MV-4-11 (cell line): Measurements from ENCODE around the gene OMG.
"Not testable (repeated sequence)": the region's sequence is repeated elsewhere in the genome, so short reads cannot be mapped to it uniquely, and the experiment has no call there.

Experiments used
- DNase-seq: peaks from one replicate; lab custom pipeline; 2025; lab: John Stamatoyannopoulos, UW

Gene OMG, protein sequence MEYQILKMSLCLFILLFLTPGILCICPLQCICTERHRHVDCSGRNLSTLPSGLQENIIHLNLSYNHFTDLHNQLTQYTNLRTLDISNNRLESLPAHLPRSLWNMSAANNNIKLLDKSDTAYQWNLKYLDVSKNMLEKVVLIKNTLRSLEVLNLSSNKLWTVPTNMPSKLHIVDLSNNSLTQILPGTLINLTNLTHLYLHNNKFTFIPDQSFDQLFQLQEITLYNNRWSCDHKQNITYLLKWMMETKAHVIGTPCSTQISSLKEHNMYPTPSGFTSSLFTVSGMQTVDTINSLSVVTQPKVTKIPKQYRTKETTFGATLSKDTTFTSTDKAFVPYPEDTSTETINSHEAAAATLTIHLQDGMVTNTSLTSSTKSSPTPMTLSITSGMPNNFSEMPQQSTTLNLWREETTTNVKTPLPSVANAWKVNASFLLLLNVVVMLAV

DNA sequence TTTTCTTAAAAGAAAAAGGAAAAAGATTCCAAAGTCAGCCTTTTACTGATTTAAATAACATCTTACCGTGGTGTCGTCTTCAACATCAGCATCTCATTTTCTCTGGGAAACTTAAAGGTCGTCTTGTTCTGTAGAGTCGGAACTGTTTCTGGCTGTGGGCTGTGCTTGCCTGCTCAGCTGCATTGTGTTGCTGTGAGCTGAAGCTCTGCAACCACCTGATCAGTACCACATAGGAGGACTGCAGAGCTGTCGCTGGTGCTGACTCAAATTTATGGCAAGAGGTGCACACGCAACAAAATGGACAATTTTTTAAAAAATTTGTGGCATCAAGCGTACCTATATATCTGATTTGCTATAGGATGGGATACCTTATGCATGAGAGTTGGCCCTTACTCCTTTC, at the start of gene OMG:
OMG (minus strand) TSS at position 150 of the 400 bp plus-strand sequence. CDS start 908 bp downstream, outside the sequence.
- DNase-seq, result no peak

DNA sequence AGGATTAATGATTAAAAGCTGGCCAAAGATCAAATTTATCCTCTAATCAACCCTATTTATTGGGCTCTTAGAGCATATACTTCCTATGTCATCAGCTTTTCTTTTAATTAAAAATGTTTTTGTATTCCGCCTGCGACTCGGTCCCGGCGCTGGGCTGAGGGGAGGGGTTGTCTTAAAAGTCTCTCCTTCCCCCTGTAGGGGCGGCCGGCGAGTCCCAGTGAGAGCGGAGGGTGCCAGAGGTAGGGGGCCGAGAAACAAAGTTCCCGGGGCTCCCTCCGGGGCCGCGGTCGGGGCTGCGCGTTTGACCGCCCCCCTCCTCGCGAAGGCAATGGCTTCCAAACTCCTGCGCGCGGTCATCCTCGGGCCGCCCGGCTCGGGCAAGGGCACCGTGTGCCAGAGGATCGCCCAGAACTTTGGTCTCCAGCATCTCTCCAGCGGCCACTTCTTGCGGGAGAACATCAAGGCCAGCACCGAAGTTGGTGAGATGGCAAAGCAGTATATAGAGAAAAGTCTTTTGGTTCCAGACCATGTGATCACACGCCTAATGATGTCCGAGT, 48.2 kb upstream of the OMG start:
- not testable (repeated sequence) for DNase-seq

DNA sequence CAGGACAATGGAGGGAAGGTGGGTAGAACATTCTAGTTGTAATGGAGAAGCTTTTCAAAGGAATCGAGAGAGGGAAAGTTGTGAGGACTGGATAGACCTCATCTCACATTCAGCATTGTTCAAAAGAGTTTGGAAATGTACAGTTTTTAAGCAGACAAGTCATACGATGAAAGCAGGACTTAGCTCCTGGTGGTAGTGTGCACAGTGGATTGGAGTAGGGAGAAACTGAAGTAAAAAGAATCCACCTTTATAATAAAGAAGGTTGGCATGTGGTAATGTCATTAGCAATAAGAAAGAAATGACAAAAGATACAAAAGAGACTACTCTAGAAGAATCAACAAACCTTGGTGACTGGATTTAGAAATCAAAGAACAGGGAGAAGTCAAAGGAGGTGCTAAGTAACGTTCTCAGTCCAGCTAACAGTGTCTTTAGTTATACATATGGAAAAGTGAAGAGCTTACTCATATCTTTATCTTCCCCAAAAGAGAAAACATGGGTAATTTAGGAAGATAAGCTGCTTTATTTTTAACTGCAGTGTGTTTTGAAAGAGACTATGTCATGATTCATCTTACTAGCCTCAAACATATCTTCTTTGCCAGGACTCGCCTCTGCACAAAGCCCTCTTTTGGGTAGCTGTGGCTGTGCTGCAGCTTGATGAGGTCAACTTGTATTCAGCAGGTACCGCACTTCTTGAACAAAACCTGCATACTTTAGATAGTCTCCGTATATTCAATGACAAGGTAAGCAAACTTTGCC, 43.0 kb upstream of the OMG start:
- peak; percentile 80 for DNase-seq

DNA sequence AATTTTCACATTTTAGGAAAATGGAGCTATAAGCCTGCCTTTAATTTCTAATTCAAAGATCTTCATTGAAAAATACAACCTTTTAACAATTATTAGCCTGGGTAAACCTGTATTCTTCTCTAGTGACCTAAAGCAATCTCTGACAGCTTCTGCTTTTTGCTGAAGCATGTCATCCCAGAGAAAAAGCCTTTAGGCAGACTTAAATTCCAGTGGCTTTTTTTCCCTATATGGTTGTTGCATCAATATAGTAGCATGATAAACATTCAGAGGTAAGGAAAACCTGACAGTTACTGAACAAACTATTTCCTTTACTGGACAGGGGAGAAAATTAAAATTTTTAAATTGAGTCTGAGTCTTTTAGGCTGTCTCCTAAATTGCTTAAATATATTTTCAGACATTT, 32.2 kb upstream of the OMG start:
- DNase-seq, result no peak

DNA sequence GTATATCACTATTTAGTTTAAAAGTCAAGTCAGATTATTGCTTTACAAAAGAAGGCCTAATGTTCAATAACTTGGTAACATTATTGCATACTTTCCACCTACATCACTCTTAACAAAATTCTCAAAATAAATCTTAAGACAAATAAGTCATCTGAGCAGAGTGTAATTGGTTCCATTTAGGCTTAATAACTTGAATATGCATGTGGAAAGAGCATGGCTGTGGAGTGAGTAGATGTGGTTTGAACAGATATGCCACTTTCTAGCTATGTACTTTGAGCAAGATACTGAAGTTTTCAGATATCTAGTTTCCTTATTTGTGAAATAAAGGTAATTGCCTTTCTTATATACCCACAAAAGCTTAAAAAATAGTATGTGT, 31.1 kb upstream of the OMG start:
- no peak for DNase-seq

DNA sequence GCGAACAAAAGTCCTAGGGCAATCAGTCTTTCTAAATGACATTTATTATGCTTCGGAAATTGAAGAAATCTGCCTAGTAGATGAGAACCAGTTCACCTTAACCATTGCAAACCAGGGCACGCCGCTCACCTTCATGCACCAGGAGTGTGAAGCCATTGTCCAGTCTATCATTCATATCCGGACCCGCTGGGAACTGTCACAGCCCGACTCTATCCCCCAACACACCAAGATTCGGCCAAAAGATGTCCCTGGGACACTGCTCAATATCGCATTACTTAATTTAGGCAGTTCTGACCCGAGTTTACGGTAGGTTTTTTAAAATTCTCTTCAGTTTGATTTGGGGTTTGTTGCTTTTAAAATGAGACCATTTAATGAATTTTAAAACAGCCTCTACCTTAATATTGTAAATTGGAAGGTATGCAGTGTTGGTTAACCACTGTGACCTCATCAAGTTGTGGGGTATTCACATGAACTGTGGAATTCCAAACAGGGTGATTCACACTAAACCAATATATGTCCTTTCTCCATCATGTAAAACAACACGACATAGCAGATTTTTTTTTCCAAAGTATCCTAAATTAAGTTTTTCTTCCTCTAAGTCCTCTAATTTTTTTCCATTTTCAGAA, 30.6 kb upstream of the OMG start:
- DNase-seq, result no peak

DNA sequence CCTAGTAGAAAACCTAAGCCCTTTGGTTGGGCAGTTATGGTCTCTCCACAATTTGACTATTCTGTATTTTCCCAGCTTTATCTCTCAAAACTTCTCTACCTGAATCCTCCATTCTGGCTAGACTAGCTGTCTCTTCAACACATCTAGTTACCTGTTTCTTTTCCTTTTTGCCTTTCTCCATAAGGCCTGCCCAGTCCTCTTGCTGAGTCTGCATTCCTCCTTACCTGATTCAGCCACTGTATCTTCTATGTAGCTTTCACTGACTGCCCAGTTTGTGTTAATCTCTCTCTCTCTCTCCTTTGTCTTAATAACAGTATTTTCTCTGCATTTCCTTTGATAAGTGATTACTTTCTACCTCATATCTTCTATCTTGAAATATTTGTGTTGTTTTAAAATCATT, 26.5 kb upstream of the OMG start:
- DNase-seq, result no peak

DNA sequence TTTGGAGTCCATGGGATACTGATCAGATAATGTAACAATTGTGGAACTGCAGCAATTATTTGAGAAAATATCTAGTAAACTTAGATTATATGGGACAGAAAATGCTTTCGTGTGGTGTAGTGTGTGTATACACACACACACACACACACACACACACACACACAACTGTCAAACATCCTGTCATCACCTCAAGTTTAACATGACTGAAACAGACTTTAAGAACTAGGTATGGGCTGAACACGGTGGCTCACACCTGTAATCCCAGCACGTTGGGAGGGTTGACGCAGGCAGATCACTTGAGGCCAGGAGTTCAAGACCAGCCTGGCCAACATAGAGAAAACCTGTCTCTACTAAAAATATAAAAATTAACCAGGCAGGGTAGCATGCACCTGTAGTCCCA, 24.9 kb upstream of the OMG start:
- no peak for DNase-seq

DNA sequence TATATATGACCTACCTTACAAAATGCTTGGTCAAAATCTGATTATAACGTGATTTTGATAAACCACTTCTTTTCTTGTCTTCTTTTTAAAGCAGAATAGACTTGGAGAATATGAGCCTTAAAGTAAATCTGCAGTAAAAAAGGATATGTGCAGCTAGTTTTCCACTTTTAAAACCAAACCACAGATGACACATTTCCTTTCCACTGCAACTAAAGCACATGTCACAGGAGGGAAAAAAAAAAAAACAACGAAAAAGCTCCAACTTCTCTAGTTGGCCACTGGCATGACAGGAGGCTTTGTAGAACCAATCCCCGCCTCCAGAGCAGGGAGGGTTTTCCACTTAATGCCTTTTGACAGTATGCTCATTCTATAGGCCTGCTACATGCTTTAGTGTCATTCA, 24.4 kb upstream of the OMG start, which contains the start of gene EVI2A:
EVI2A (minus strand) TSS at position 142 of the 400 bp plus-strand sequence. CDS start 2,609 bp downstream, outside the sequence.
- DNase-seq, result peak; percentile 98

DNA sequence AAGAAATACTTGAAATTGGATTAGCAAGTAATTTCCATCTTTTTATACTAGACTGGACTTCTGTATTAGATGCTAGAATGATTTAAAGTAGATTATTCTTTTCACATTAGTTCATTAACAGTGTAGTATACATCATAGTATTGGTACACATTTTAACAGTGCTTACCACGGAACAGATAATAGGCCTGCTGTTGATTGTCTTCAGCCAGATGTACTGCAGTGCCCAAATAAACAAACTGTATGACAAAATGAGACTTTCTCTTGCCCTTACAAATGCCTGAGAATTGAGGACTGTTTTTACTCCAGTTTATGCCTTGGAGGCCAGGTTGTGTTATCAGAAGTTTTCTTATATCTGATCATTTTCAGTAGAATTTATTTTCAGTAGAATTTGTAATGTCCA, 23.8 kb upstream of the OMG start:
- no peak for DNase-seq

DNA sequence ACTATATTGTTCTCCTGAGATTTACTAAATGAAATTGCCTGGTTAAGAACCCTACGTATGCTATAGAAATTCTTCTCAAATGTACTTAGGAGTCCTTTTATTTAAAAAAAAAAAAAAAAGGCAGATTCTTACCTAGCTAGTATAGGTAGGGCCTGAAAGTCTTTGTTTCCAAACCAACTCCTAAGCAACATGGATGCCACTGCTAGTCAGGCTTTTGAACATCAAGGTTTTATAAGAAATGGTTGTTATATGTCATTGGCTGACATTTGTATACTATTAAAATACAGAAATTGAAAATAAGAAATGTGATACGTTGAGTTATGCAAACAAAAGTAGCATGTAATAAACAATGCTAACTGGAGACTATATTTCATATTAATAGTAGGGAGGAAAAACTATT, 23.2 kb upstream of the OMG start:
- DNase-seq, result no peak

DNA sequence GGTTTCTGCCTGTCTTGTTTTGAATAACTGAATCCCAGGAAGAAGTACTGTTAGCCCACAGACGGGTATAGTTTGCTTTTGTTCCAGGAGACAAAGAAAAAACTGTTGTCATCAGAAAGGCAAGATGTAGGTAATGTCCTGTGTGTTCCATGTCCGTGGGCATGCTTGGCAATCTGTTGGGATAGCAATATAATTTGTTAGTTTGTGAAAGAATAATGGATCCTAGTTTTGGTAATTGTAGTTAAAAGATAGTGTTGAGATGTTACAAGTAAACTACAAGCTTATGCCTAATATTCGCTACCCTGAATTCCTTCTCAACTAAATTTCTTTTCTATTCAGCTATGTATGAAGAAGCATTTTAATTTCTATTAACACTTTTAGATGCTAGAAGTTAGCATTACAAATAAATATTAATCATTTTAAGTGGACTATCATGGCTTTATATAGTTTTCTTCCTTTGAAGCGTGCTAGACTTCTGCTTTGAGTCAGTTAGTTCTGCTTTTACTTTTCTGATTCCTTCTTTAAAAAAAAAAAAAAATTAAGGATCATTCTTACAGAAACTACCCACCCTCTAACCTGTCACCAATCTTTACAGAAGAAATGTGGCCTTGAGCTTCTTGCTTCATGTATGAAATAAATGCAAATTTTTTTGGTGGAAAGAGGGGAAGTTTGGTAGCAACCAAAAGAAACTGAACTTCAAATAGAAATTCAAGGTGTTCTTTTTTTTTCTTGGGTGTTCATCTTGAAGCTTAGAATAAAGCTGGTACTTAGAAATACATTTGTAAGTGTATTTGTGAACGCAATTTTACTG, 22.0 kb upstream of the OMG start:
- peak; percentile 77 for DNase-seq

DNA sequence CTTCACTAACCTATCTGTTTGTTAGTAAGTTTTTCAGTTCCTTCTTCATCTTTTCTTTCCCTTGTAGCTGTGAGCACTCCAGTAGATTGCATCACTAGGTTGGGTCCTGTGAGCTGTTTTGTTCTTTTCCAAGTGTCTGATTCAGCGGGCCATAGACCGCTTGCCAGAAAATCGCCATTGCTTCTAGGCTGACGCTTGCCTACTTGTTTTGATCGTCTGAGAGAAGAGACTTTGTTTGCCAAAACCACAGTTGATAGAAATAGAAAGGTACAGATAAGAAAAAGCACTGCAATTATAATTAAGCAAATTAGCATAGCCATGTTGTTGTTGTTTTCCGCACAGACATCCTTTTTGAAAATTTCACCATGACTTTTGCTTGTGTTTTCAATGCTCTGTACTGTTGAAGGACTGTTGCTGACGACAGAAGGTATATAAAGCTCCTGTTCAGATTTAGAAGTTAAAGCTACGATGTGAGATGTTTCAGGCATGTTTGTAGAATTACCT, 21.3 kb upstream of the OMG start:
- peak; percentile 90 for DNase-seq

DNA sequence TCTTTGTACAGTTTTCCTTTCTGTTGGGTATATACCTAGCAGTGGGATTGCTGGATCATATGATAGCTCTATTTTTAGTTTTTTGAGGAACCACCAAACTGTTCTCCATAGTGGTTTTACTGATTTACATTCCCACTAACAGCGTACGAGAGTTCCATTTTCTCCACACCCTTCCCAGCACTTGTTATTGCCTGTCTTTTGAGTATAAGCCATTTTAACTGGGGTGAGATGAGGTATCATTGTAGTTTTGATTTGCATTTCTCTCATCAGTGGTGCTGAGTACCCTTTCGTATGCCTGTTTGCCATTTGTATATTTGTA, 17.7 kb upstream of the OMG start:
- DNase-seq, result no peak

DNA sequence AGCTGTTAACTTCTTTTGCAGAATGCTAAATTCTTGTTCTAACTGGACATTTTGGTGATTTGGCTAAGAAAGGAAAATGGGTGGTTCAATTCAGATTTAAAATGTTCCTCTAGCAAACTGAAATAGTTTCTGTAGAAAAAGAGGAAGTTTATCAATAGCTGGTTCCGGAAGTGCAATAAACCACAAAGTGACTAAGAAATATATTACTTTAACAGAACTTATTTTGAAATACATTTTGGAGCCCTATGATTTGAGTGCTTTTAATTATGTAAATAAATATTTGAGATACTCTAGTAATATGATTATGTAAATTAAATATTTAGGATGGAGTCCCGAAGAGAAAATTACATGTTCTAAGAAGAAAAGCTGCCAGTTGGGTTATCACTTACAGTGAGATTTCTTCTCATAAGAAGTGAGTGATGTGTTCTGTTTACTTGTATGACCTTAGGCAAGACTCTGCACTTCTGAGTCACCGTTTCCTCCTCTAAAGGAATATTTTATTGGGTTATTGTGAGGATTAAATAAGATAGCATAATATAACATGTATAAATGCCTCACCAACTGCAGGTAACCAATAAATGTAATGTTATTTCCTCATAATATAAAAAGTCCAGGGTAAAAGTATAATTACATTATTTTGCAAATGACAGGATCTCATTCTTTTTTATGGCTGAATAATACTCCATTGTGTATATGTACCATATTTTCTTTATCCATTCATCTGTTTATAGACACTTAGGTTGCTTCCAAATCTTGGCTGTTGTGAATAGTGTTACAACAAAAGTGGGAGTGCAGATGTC, 17.1 kb upstream of the OMG start, which contains the start of gene EVI2B:
EVI2B (minus strand) TSS at position 73 of the 800 bp plus-strand sequence. CDS start 8,445 bp downstream, outside the sequence.
- DNase-seq, result peak; percentile 94

DNA sequence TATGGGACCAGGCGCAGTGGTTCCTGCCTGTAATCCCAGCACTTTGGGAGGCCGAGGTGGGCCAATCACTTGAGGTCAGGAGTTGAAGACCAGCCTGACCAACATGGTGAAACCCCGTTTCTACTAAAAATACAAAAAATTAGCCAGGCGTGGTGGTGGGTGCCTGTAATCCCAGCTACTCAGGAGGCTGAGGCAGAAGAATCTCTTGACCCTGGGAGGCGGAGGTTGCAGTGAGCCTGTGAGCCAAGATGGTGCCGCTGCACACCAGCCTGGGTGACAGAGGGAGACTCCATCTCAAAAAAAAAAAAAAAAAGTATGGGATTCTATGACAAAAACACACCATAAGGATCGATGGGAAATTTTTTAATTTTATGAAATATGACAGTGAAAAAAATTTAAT, 15.2 kb upstream of the OMG start:
- DNase-seq, result peak; percentile 27

DNA sequence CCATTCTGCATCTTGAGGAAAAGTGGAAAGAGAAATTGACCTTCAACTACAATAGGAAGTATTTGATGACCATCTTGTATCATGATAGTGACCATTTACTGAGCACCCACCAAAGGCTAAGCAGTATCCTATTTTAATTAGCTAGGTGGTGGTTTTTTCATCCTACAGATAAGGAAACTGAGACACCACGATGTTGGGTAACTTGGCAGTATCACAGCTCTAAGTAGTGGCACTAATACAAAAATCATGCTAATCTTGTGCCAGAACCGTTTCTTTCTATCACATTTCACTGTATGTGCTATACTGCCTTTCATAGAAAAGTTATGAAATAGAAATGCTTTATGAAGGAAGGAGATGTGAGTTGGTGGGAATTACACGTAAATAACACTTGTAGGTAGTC, 14.5 kb upstream of the OMG start:
- no peak for DNase-seq

DNA sequence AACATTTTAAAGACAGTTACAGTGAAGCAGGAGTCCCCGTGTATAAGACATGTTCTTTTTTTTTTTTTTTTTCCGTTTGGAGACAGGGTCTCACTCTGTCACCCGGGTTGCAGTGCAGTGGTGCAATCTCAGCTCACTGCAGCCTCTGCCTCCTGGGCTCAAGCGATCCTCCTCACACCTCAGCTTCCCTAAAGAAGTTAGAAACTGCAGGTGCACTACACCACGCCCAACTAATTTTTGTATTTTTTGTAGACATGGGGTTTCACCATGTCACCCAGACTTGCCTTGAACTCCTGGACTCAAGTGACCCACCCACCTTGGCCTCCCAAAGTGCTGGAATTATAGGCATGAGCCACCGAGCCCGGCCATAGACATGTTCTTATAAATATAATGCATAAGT, 13.8 kb upstream of the OMG start:
- no peak for DNase-seq

DNA sequence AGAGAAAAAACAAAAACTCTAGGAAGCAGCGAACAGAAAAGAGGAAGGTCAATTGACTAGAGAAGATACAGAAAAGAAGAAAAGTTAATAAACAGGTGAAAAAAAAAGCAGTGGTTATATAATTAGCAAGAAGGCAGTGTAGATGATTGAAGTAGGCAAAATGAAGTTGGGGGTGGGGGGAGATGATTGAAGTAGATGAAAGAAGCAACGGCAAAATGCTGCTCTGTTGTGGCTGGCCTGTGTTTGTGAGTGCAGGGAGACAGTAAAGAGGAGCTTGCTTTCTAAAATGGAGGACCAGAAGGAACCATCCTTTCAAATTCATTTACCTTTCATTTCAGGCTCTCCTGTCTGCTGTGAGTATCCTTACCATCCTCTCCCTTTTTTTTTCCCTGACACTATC, 13.2 kb upstream of the OMG start:
- DNase-seq, result peak; percentile 27

DNA sequence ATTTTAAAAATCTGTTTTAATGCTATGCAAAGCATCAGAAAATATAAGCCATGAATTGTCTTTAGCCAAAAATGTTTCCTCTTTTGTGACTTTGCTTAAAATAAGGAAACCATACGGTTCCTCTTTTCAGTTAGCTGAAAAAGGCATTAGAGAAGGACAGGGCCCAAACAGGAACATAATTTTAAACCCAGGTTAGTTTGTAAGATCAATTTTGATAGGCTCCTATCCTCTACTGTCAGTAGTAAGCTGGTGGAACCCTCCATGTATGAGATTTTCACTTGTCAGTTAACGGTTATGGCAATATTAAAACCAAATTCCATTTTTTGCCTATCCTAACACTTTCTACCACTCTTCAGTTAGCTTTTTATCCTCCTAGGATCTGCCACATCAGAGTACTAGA, 12.5 kb upstream of the OMG start:
- peak; percentile 94 for DNase-seq
